IMR-90 (cell line): ENCODE measurements around the gene ERCC1. TPM values are rescaled to one million over a fixed set of nuclear protein-coding genes. Genes with fewer than 3 reads are reported as not detected.
A peak's percentile ranks its signal among the peaks of the same experiment; 100 is the strongest.

Experiments
- ATAC-seq: fragments of 200-7000 bp; cut with Tn5 transposase; 2 replicates; pipeline ENCODE4 v1.9.1; 2020; ENCODE audit warnings: low read depth, mild to moderate bottlenecking, moderate library complexity
- BruUV-seq: library from RNA; stranded (reverse); fragments of 400-500 nt; replicated peaks from 2 replicates; lab custom pipeline; 2021; lab: Mats Ljungman, UMichigan
- CTCF ChIA-PET: fragments of 300-600 bp; formaldehyde crosslinking; extraction: SDS; loops from one replicate; lab custom pipeline; 2021; ENCODE audit warnings: antibody characterized with exemption; lab: Yijun Ruan, JAX
- POLR2A ChIA-PET: fragments of 300-600 bp; sonication (Branson Sonifier 250); formaldehyde crosslinking; loops from one replicate; lab custom pipeline; 2022; ENCODE audit warnings: antibody characterized with exemption; ENCODE audit not compliant: unreplicated experiment; lab: Charles Lee
- DNase-seq: peaks from one replicate; pipeline ENCODE4 v3.0.0; 2013
- H2AFZ ChIP-seq: replicated peaks from 2 replicates; pipeline ENCODE3; 2013; ENCODE audit warnings: low read length, mild to moderate bottlenecking; ENCODE audit not compliant: poor library complexity
- H2AK5ac ChIP-seq: 2 replicates; pipeline ENCODE4 v1.6.1; 2013; ENCODE audit warnings: low read depth, low read length, inconsistent platforms
- H2AK9ac ChIP-seq: replicated peaks from 2 replicates; pipeline ENCODE3; 2013; ENCODE audit warnings: mild to moderate bottlenecking, low read depth, low read length, moderate library complexity; ENCODE audit not compliant: poor library complexity
- H2BK120ac ChIP-seq: 2 replicates; pipeline ENCODE4 v1.6.1; 2013; ENCODE audit warnings: low read depth, low read length, inconsistent platforms
- H2BK15ac ChIP-seq: 3 replicates; pipeline ENCODE4 v1.6.1; 2013; ENCODE audit warnings: low read depth, low read length, inconsistent platforms
- H2BK20ac ChIP-seq: 2 replicates; pipeline ENCODE4 v1.6.1; 2013; ENCODE audit warnings: low read depth, mild to moderate bottlenecking, inconsistent platforms, low read length, moderate library complexity
- H2BK5ac ChIP-seq: 2 replicates; pipeline ENCODE4 v1.6.1; 2013; ENCODE audit warnings: mild to moderate bottlenecking, low read depth, low read length, inconsistent platforms; ENCODE audit not compliant: poor library complexity, severe bottlenecking
- H3K14ac ChIP-seq: replicated peaks from 2 replicates; pipeline ENCODE4 v1.6.1; 2013; ENCODE audit warnings: low read depth, low read length, inconsistent platforms
- H3K18ac ChIP-seq: 2 replicates; pipeline ENCODE4 v1.6.1; 2013; ENCODE audit warnings: low read depth, low read length, control low read depth
- H3K23ac ChIP-seq: 2 replicates; pipeline ENCODE4 v1.6.1; 2013; ENCODE audit warnings: low read depth, low read length, inconsistent platforms
- H3K27ac ChIP-seq: 2 replicates; pipeline ENCODE4 v1.5.1; 2013; ENCODE audit warnings: mild to moderate bottlenecking, control low read depth, low read length; ENCODE audit not compliant: insufficient read depth
- H3K27me3 ChIP-seq: 2 replicates; pipeline ENCODE4 v1.6.1; 2013; ENCODE audit warnings: low read length; ENCODE audit not compliant: control insufficient read depth, insufficient read depth
- H3K36me3 ChIP-seq: 2 replicates; pipeline ENCODE4 v1.6.1; 2013; ENCODE audit warnings: low read length, mixed read lengths; ENCODE audit not compliant: control insufficient read depth, insufficient read depth
- H3K4ac ChIP-seq: 2 replicates; pipeline ENCODE4 v1.6.1; 2013; ENCODE audit warnings: low read depth, low read length, inconsistent platforms
- H3K4me1 ChIP-seq: 2 replicates; pipeline ENCODE4 v1.6.1; 2013; ENCODE audit warnings: low read length, mixed read lengths; ENCODE audit not compliant: control insufficient read depth, insufficient read depth
- H3K4me2 ChIP-seq: 2 replicates; pipeline ENCODE4 v1.6.1; 2013; ENCODE audit warnings: low read depth, mild to moderate bottlenecking, control low read depth, low read length, moderate library complexity
- H3K4me3 ChIP-seq: 2 replicates; pipeline ENCODE4 v1.5.1; 2013; ENCODE audit warnings: low read depth, mild to moderate bottlenecking, control low read depth, low read length, moderate library complexity; ENCODE audit not compliant: insufficient read depth
- H3K56ac ChIP-seq: 2 replicates; pipeline ENCODE4 v1.6.1; 2013; ENCODE audit warnings: low read length, inconsistent platforms; ENCODE audit not compliant: insufficient read depth; ENCODE audit errors: extremely low read depth
- H3K79me1 ChIP-seq, 2 experiments: 2 replicates each; pipeline ENCODE4 v1.6.1; 2013; ENCODE audit warnings: low read length in 2 of 2, inconsistent platforms in 1 of 2, low read depth in 1 of 2
- H3K9ac ChIP-seq: 2 replicates; pipeline ENCODE4 v1.6.1; 2013; ENCODE audit warnings: low read depth, low read length, control low read depth
- H3K9me1 ChIP-seq: 2 replicates; pipeline ENCODE4 v1.6.1; 2013; ENCODE audit warnings: low read length, inconsistent platforms; ENCODE audit not compliant: insufficient read depth
- H3K9me3 ChIP-seq: 2 replicates; pipeline ENCODE4 v1.6.1; 2013; ENCODE audit warnings: low read length; ENCODE audit not compliant: control insufficient read depth, insufficient read depth
- H4K20me1 ChIP-seq: 2 replicates; pipeline ENCODE4 v1.6.1; 2013; ENCODE audit warnings: low read length, inconsistent platforms; ENCODE audit not compliant: insufficient read depth
- H4K5ac ChIP-seq: 2 replicates; pipeline ENCODE4 v1.6.1; 2013; ENCODE audit warnings: mild to moderate bottlenecking, low read depth, low read length, control low read depth
- H4K8ac ChIP-seq, 2 experiments: 2 replicates each; pipeline ENCODE4 v1.6.1; 2013; ENCODE audit warnings: low read depth in 2 of 2, low read length in 2 of 2, control low read depth in 1 of 2, inconsistent platforms in 1 of 2
- H4K91ac ChIP-seq: 2 replicates; pipeline ENCODE4 v1.6.1; 2013; ENCODE audit warnings: low read depth, low read length, inconsistent platforms; ENCODE audit not compliant: insufficient read depth
- BHLHE40 ChIP-seq: fragments of 150-350 bp; IDR thresholded peaks from 2 replicates; pipeline ENCODE4 v1.6.1; 2016; ENCODE audit warnings: mild to moderate bottlenecking, low read depth, low read length
- CHD1 ChIP-seq: IDR thresholded peaks from 2 replicates; pipeline ENCODE4 v1.6.1; 2012; ENCODE audit warnings: low read depth, low read length, improper control_type of control experiment
- CTCF ChIP-seq: conservative IDR thresholded peaks from 2 replicates; pipeline ENCODE4 v1.5.1; 2012; ENCODE audit warnings: mild to moderate bottlenecking, low read depth, low read length, improper control_type of control experiment
- FOS ChIP-seq: fragments of 150-350 bp; IDR thresholded peaks from 2 replicates; pipeline ENCODE4 v1.6.1; 2016; ENCODE audit warnings: low read depth, low read length
- MAFK ChIP-seq: IDR thresholded peaks from 2 replicates; pipeline ENCODE4 v1.6.1; 2012; ENCODE audit warnings: low read depth, low read length, improper control_type of control experiment
- MAZ ChIP-seq: IDR thresholded peaks from 2 replicates; pipeline ENCODE4 v1.6.1; 2012; ENCODE audit warnings: low read depth, mild to moderate bottlenecking, low read length, improper control_type of control experiment, moderate library complexity, borderline replicate concordance
- MXI1 ChIP-seq: IDR thresholded peaks from 2 replicates; pipeline ENCODE4 v1.6.1; 2012; ENCODE audit warnings: low read depth, mild to moderate bottlenecking, low read length, moderate library complexity, borderline replicate concordance
- NFE2L2 ChIP-seq: fragments of 150-350 bp; IDR thresholded peaks from 2 replicates; pipeline ENCODE4 v1.6.1; 2016; ENCODE audit warnings: low read depth, mild to moderate bottlenecking, low read length
- POLR2A ChIP-seq: IDR thresholded peaks from 2 replicates; pipeline ENCODE4 v1.6.1; 2012; ENCODE audit warnings: mild to moderate bottlenecking, low read depth, low read length
- RAD21 ChIP-seq: IDR thresholded peaks from 2 replicates; pipeline ENCODE4 v1.6.1; 2012; ENCODE audit warnings: low read length, improper control_type of control experiment
- RCOR1 ChIP-seq: IDR thresholded peaks from 2 replicates; pipeline ENCODE4 v1.6.1; 2012; ENCODE audit warnings: mild to moderate bottlenecking, low read length, improper control_type of control experiment; ENCODE audit not compliant: insufficient replicate concordance
- RFX5 ChIP-seq: IDR thresholded peaks from 2 replicates; pipeline ENCODE4 v1.8.0; 2012; ENCODE audit warnings: low read depth, mild to moderate bottlenecking, low read length, moderate library complexity
- USF2 ChIP-seq: fragments of 150-350 bp; IDR thresholded peaks from 2 replicates; pipeline ENCODE4 v1.6.1; 2017; ENCODE audit warnings: mild to moderate bottlenecking, antibody characterized with exemption, low read length, low read depth
- WGBS, 2 experiments: methylation state at CpG; one replicate each; pipeline versions ENCODE4 v1.1.5 to v1.1.7; 2013; ENCODE audit warnings: missing lambda C conversion rate in 2 of 2; ENCODE audit not compliant: insufficient read length in 1 of 2; ENCODE audit errors: extremely low coverage in 2 of 2; 5-methylcytosine and 5-hydroxymethylcytosine counted together
- dilution Hi-C: fragments of 300-500 bp; cut with HindIII; formaldehyde crosslinking; loops from one replicate; pipeline ENCODE4 v1.14.3; 2018; ENCODE audit warnings: low sequenced_read_pairs; ENCODE audit not compliant: unreplicated experiment
- in situ Hi-C: fragments of 300-500 bp; cut with MboI; formaldehyde crosslinking; loops from 3 replicates; pipeline ENCODE4 v1.14.3; 2019; ENCODE audit warnings: low sequenced_read_pairs, inconsistent platforms, mixed read lengths
- intact Hi-C: fragments of 100-400 bp; cut with micrococcal nuclease; formaldehyde crosslinking; loops from 2 replicates; pipeline ENCODE4 v1.10.0; 2022
- polyA plus RNA-seq, 3 experiments: library from polyadenylated mRNA; depleted of rRNA; stranded (reverse); fragments of >200 nt; gene quantifications; 2 replicates each; pipeline ENCODE4 v1.2.3, GENCODE V29; 2012; ENCODE audit warnings: low replicate concordance in 1 of 3
- total RNA-seq: library from RNA; depleted of rRNA; stranded (reverse); fragments of >200 nt; gene quantifications from 2 replicates; pipeline ENCODE4 v1.2.3, GENCODE V29; 2012

Gene ERCC1
- total and polyA plus RNA-seq, 2 of the 4 experiments (the other 2 are of a cell fraction) = 84.2 to 132 TPM

- H3K4me2 ChIP-seq = peak overlapping the region; percentile 97
- 0 out of 2 replicates have a peak overlapping the region, but pooled peaks have one; percentile 9 for H2BK20ac ChIP-seq
- ChIA-PET POLR2A (no interaction called here), CTCF (no interaction called here)
- H3K23ac ChIP-seq = no peak overlapping the region
- peak overlapping the region; percentile 26 to 68; a peak in 2 of 4 replicates for H4K8ac ChIP-seq
- peak overlapping the region; percentile 61; the same call in 1 of the 2 replicates for H3K56ac ChIP-seq
- peak overlapping the region; percentile 71 for H3K27ac ChIP-seq
- H4K20me1 ChIP-seq = no peaks in the 10 kb centered on the region
- peaks cover 17% of the 10 kb centered on the region for H3K4me1 ChIP-seq
- H3K27me3 ChIP-seq = no peaks in the 10 kb centered on the region
- peak overlapping the region; percentile 58; the same call in 1 of the 2 replicates for H4K91ac ChIP-seq
- peak; percentile 82 for DNase-seq
- peak; percentile 78 for ATAC-seq
- peak overlapping the region; percentile 66; the same call in 1 of the 3 replicates for H2BK15ac ChIP-seq
- H3K9me3 ChIP-seq = no peaks in the 10 kb centered on the region
- peak overlapping the region; percentile 31 for H3K9ac ChIP-seq
- peaks cover 0 to 21% of the 10 kb centered on the region in 2 experiments; a peak in 2 of 4 replicates for H3K79me1 ChIP-seq
- 0% methylated on average over 30 of the region's 49 CpGs; no CpG with 5 or more reads in 1 of the 2 experiments for WGBS, 2 experiments
- H3K4ac ChIP-seq = peak overlapping the region; percentile 88
- no TSS peak for BruUV-seq
- H2AK9ac ChIP-seq = peak overlapping the region; percentile 92
- H3K14ac ChIP-seq = peak overlapping the region; percentile 77; the same call in 1 of the 2 replicates
- H3K9me1 ChIP-seq = no peaks in the 10 kb centered on the region
- 0 out of 2 replicates have a peak overlapping the region, but pooled peaks have one; percentile 1 for H4K5ac ChIP-seq
- dilution Hi-C loops = no loop called here
- in situ Hi-C loops = loop anchor here (5.0 kb wide), 1 partner anchor 34 kb away; no protein-coding TSS in a partner anchor
- H3K4me3 ChIP-seq = peak overlapping the region; percentile 47
- intact Hi-C loops = loop anchor here (1.0 kb wide), 1 partner anchor 35 kb away; no protein-coding TSS in a partner anchor
- H2BK120ac ChIP-seq = peak overlapping the region; percentile 68; the same call in 1 of the 2 replicates
- H3K18ac ChIP-seq = no peak overlapping the region
- peak overlapping the region; percentile 35 for H2BK5ac ChIP-seq
- H2AFZ ChIP-seq = peak overlapping the region; percentile 87
- H2AK5ac ChIP-seq = peak overlapping the region; percentile 72
- no peaks in the 10 kb centered on the region for H3K36me3 ChIP-seq
- TF ChIP-seq MAZ (peak; percentile 90; the same call in 1 of the 2 replicates), USF2 (no peak), RFX5 (peak; percentile 22; the same call in 1 of the 2 replicates), RAD21 (no peak), CHD1 (peak; percentile 83; the same call in 1 of the 2 replicates), RCOR1 (no peak), MAFK (no peak), BHLHE40 (no peak), POLR2A (peak; percentile 33), NFE2L2 (no peak), CTCF (no peak), FOS (peak; percentile 50; the same call in 1 of the 2 replicates), MXI1 (0 out of 2 replicates have a peak, but pooled peaks have one; percentile 25)
These were observed 20.0 kb upstream of the ERCC1 start for GRCh38 chr19:45443462-45444317.
